GM12801 (cell line): ENCODE data around the gene LHFPL6.

Experiments
- TF ChIP-seq, protein P1 (sequence below): IDR thresholded peaks from one replicate; pipeline ENCODE4 v1.5.1; 2011; ENCODE audit warnings: control low read depth; ENCODE audit not compliant: insufficient read length; ENCODE audit errors: extremely low read depth

Gene LHFPL6

DNA sequence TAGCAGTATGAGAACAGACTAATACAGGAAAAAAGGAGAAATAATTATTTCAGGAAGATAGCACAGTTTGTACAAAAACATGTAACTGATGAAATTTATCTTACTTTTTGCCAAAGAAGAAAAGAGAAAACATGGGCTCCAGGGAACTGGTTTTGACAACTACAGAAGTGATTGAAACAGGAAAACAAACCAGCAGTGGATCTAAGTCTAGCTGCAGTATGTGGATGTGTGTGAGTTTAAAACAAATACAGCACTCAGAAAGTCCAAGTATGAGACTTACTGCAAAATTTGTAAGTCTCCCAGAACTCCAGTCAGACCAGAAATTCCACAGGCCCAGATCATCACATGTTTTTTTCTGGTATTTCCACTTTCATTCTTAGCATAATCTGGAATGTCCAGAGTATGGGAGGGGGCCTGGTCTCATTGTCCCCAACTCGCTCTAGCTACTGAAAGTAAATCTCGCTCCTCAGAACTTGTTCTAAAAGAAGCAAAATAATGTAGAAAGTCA lies 305.3 kb downstream of the LHFPL6 start:
- TF ChIP-seq, protein P1, sequence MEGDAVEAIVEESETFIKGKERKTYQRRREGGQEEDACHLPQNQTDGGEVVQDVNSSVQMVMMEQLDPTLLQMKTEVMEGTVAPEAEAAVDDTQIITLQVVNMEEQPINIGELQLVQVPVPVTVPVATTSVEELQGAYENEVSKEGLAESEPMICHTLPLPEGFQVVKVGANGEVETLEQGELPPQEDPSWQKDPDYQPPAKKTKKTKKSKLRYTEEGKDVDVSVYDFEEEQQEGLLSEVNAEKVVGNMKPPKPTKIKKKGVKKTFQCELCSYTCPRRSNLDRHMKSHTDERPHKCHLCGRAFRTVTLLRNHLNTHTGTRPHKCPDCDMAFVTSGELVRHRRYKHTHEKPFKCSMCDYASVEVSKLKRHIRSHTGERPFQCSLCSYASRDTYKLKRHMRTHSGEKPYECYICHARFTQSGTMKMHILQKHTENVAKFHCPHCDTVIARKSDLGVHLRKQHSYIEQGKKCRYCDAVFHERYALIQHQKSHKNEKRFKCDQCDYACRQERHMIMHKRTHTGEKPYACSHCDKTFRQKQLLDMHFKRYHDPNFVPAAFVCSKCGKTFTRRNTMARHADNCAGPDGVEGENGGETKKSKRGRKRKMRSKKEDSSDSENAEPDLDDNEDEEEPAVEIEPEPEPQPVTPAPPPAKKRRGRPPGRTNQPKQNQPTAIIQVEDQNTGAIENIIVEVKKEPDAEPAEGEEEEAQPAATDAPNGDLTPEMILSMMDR: no peak

DNA sequence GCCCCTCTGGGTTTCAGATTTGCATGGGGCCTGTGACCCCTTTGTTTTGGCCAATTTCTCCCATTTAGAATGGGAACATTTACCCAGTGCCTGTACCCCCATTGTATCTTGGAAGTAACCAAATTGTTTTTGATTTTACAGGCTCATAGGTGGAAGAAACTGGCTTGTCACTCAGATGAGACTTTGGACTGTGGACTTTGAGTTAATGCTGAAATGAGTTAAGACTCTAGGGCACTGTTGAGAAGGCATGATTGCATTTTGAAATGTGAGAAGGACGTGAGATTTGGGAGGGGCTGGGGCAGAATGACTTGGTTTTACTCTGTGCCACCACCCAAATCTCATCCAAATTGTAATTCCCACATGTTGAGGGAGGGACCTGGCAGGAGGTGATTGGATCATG lies 306.0 kb downstream of the LHFPL6 start:
- TF ChIP-seq, protein P1: no peak

DNA sequence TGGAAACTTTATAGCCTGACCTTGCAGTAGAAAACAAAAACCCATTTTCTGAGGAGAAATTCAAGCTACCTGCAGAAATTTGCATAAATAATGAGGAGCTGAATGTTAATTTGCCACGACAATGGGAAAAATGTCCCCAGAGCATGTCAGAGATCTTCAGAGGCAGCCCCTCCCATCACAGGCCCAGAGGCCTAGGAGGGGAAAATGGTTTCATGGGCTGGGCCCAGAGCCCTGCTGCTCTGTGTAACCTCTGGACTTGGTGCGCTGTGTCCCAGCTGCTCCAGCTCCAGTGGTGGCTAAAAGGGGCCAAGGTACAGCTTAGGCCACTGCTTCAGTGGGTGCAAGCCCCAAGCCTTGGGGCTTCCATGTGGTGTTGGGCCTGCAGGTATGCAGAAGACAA lies 306.8 kb downstream of the LHFPL6 start:
- TF ChIP-seq, protein P1: no peak
